ENCODE data around the gene TFR2. TPM values are rescaled to one million over a fixed set of nuclear protein-coding genes. Genes with fewer than 3 reads are reported as not detected.

TFR2 gene
- total RNA-seq, result 20.7 and 21.2 TPM in 2 replicates

DNA sequence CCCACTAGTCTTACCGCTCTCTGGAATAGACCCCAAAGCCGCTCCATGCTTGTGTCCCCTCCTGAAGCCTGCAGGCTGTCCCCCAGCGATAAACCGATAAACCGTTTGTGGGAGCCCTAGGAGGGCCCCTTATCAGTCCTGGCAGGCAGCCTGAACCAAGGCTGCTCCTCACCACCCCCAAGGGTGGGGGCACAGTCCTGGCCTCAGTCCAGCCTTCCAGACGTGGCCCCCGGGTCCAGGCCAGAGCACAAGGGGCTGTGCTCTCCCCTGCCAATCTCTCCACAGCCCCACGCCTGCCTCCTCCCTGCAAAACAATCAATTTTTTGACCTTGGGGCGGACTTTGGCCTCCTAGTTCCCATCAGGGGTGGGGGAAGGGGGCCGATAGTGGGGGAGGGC, at the start of gene TFR2:
TFR2 (minus strand) TSS at position 90 of the 397 bp plus-strand sequence; CDS start at position 47, 43 bp downstream.
- no peaks in the 10 kb centered on the region for H3K4me1 Mint-ChIP-seq
- H3K4me3 Mint-ChIP-seq, result no peak within 1 kb of the TSS
- no peak within 1 kb of the TSS for H3K27ac Mint-ChIP-seq
- H3K9me3 Mint-ChIP-seq, result no peaks in the 10 kb centered on the region
- peaks cover 3% of the 10 kb centered on the region for H3K27me3 Mint-ChIP-seq
- intact Hi-C loops (cut with micrococcal nuclease), result no loop called here
- DNase-seq, result no peak
- peaks cover 3% of the 10 kb centered on the region for H3K36me3 Mint-ChIP-seq (ENCODE audit: low read depth)

DNA sequence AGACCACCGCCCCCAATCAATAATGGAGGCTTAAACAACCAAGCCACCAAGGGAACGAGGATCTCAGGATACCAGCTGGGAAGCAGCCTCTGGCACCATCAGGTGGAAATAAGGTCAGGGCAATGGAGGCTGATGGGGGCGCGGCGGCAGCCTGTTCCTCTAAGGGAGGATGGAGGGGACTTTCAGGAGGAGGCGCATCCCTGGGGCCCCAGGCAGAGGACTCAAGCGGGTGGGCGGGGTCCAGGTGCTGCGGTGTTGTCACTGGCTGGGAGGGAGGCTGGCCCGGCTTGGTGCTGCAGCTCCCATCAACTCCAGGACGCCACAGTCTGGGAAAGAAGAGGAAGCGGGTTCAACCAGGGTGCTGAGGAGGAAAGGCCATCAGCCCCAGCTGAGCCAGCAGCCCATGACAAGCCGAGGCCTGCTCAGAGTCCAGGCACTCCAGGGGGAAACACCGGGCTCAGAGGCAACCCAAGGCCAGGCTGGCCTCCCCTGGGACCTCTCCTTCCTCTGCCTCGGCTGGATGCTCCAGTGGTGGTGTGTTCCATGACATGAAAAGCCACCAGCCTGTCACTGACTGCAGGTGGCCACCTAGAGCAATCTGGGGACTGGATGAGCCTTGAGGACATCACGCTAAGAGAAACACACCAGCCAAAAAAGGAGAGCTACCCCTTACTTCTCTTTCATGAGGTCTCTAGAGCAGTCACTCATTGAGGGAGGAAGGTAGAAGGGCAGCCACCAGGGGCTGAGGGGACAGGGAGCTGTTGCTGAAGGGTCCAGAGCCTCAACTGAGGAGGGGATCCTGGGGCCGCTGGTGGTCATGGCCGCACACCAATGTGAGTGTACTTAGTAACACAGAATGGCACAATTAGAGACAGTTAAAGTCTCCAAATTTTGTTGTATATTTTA, 48.1 kb upstream of the TFR2 start:
- Mint-ChIP-seq H3K4me1 (peaks cover 19% of the 10 kb centered on the region), H3K27me3 (no peaks in the 10 kb centered on the region), H3K4me3 (no peak overlapping the region), H3K36me3 (ENCODE audit: low read depth) (peaks cover 24% of the 10 kb centered on the region), H3K9me3 (no peaks in the 10 kb centered on the region), H3K27ac (no peak overlapping the region)
- intact Hi-C loops (cut with micrococcal nuclease), result loop anchor here (1.0 to 5.0 kb wide), 3 partner anchors 102 to 212 kb away; partner anchors contain the start of genes FBXO24, LRCH4 and TSC22D4
- DNase-seq, result no peak

DNA sequence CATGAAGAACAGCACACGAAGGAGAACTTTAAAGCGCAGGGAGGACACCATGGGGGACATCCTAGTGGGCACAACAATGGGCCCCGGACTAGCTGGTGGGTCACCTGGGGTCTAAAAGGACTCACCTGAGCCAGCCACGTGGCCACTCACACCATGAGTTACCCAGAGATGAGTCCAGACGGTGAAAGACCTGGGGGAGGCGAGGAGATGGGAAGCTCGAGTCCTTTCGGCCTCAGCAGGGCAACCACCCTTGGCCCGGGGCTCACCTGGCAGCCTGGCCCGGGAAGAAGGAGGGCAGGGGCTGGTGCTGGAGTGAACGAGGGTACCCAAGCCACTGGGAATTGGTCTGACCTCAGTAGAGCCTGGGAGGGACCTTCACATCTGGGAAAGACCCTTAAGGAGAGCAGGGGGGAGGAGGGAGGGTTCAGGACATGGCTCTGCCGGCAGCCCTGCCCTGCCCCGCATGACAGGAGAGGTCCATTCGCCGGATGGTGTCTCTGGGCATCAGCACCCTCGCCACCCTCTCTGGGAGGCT, 47.0 kb upstream of the TFR2 start:
- Mint-ChIP-seq H3K36me3 (ENCODE audit: low read depth) (peaks cover 24% of the 10 kb centered on the region), H3K9me3 (no peaks in the 10 kb centered on the region), H3K27ac (no peak overlapping the region), H3K27me3 (no peaks in the 10 kb centered on the region), H3K4me3 (no peak overlapping the region), H3K4me1 (peaks cover 19% of the 10 kb centered on the region)
- DNase-seq, result no peak
- intact Hi-C loops (cut with micrococcal nuclease), result no loop called here

DNA sequence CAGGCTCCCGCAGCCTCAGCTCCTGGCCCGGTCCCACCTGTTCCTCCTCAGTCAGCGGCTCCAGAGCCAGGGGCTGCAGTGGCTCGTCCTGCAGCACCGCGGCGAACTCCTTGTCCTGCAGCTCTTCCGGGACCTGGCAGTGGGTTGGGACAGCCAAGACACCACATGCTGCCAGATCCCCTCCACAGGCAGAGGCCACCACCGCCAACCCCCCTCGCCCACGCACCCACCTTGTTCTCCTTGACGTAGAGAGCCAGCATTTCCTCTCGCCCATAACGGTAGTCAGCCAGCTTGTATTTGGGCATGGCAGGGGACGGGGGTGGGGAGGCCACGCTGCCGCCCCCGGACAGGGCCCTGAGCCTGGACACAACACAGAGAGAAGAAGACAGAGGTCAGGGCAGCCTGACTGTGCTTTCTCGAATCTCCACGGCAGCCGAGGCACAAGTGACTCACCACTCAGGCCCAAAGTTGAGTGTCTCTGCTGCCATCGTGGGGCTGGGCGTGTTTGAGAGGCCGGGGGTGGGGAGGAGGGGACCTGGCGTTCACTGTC, 46.5 kb upstream of the TFR2 start:
- H3K9me3 Mint-ChIP-seq, result no peaks in the 10 kb centered on the region
- H3K27me3 Mint-ChIP-seq, result no peaks in the 10 kb centered on the region
- H3K4me1 Mint-ChIP-seq, result peaks cover 14% of the 10 kb centered on the region
- no peak for DNase-seq
- H3K4me3 Mint-ChIP-seq, result no peak overlapping the region
- H3K36me3 Mint-ChIP-seq (ENCODE audit: low read depth), result peaks cover 21% of the 10 kb centered on the region
- intact Hi-C loops (cut with micrococcal nuclease), result no loop called here
- H3K27ac Mint-ChIP-seq, result no peak overlapping the region

DNA sequence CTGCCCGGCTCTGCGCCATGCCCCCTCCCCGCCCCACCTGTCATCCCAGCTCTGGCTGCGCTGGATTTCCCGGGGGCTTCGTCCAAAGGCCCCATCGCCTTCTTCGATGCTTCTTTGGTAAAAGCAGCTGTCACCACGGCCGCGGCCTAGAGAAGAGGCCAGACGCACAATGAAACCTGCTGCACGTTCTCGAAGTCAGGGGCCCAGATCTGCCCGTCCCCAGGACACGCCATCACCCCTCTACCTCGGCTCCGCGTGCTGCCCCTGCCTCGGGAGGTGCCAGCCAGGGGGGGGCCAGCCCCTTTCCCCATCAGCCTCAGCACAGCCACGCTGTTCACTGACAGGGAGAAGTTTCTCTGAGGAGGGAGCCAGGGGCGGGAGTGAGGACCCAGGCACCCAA, 45.9 kb upstream of the TFR2 start:
- peaks cover 22% of the 10 kb centered on the region for H3K36me3 Mint-ChIP-seq (ENCODE audit: low read depth)
- no peaks in the 10 kb centered on the region for H3K27me3 Mint-ChIP-seq
- no peak overlapping the region for H3K4me3 Mint-ChIP-seq
- peaks cover 8% of the 10 kb centered on the region for H3K4me1 Mint-ChIP-seq
- no peak overlapping the region for H3K27ac Mint-ChIP-seq
- H3K9me3 Mint-ChIP-seq, result no peaks in the 10 kb centered on the region
- no peak for DNase-seq
- intact Hi-C loops (cut with micrococcal nuclease), result no loop called here

DNA sequence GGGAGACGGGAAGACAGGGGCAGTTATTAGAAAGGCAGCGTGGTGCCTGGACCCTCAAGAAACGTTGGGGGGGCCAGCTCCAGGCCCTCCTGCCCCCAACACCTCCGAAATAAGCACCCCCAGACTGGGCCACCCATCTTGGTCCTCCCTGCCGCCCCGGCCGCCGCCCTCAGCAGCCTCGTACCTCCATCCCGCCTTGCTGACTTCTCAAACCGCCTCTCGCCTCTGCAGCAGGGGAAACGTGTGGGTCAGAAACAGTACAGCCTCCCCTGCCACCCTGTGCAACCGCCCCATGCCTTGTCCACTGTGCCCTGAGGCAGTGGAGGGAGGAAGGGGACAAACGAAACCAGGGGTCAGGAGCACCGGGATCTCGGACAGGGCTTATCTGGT, 45.5 kb upstream of the TFR2 start:
- H3K27me3 Mint-ChIP-seq, result no peaks in the 10 kb centered on the region
- DNase-seq, result no peak
- intact Hi-C loops (cut with micrococcal nuclease), result no loop called here
- H3K36me3 Mint-ChIP-seq (ENCODE audit: low read depth), result peaks cover 21% of the 10 kb centered on the region
- H3K4me3 Mint-ChIP-seq, result no peak overlapping the region
- H3K9me3 Mint-ChIP-seq, result no peaks in the 10 kb centered on the region
- no peak overlapping the region for H3K27ac Mint-ChIP-seq
- peaks cover 4% of the 10 kb centered on the region for H3K4me1 Mint-ChIP-seq

DNA sequence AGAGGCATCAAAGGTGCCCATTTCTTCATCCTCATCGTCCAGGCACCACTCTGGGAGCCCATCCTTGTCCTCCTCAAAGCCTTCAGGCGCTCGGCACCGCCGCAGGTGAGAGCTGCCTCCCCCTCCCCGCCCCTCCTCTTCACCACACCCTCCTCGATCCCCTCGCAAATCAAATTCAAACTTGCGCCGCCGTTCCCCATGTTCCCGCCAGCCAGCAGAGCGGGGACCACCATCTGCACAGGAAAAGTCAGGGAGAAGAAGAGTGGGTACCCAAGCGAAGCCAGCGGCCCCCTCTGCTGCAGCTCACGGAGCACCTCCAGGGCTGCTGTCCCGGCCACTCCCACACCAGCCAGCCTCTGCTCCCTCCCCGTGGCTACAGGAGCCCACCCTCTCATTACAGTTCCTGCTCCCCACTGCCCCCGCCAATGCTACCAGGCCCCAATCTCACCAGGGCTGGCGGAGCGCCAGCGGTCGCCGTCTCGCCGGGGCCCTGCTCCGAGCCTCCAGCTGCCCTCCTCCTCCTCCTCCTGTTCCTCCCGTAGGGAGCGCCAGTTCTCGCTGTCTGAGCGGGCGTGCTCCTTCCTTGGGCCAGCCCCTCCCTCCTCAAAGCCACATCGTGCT, 45.0 kb upstream of the TFR2 start:
- no peak for DNase-seq
- intact Hi-C loops (cut with micrococcal nuclease), result no loop called here
- Mint-ChIP-seq H3K36me3 (ENCODE audit: low read depth) (peaks cover 20% of the 10 kb centered on the region), H3K4me1 (peaks cover 3% of the 10 kb centered on the region), H3K9me3 (no peaks in the 10 kb centered on the region), H3K27ac (no peak overlapping the region), H3K27me3 (no peaks in the 10 kb centered on the region), H3K4me3 (no peak overlapping the region)

DNA sequence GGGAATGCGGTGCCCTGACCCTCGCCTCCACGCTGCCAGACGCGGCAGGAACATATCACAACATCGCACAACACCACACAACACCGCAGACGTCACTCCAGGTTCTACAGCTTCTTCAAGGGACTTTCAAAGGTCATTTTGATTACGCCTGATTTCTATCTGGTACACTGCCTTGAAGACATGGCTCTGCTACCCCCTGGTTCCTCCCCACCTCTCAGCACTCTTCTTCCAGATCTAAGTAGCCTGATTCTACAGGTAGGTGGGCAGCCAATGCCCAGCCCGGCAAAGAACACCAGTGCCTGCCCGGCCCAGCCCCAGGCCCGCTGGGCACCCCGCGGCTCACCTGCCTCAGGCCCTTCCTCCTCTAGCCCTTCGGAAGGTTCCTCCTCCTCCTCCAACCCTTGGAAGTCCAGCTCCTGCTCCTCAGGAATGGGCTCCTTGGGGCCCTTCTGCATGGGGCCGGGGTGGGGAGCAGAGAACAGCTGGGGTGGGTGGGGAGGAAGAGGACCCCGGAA, 44.3 kb upstream of the TFR2 start:
- Mint-ChIP-seq H3K4me3 (no peak overlapping the region), H3K27me3 (no peaks in the 10 kb centered on the region), H3K36me3 (ENCODE audit: low read depth) (peaks cover 20% of the 10 kb centered on the region), H3K9me3 (no peaks in the 10 kb centered on the region), H3K4me1 (peaks cover 3% of the 10 kb centered on the region), H3K27ac (no peak overlapping the region)
- intact Hi-C loops (cut with micrococcal nuclease), result no loop called here
- no peak for DNase-seq

DNA sequence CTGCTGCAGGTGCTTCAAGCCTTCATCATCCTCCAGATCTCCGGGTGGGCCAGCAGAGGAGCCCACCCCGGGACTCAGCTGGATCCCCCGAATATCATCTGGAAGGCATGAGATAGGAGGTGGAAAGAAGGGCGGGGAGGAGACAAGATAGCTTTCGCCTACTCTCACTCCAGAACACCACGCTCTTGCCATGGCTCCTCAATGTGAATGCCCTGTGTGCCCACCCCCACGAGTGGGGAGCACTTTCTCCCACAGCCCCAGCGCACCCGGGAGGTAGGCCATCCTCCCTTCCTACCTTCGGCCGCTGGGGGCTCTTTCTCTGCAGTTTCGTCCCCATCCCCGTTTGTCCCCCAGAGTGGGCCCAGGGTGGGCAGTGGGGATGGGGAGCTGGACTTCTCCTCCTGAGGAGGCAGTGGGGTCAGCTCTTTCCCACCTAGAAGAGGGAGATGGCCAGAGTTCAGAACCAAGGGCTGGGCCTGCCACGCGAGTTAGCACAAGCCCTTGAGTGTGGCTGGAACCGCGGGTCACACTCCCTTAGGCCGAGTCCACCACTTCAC, 43.8 kb upstream of the TFR2 start:
- no peak overlapping the region for H3K27ac Mint-ChIP-seq
- H3K27me3 Mint-ChIP-seq, result no peaks in the 10 kb centered on the region

DNA sequence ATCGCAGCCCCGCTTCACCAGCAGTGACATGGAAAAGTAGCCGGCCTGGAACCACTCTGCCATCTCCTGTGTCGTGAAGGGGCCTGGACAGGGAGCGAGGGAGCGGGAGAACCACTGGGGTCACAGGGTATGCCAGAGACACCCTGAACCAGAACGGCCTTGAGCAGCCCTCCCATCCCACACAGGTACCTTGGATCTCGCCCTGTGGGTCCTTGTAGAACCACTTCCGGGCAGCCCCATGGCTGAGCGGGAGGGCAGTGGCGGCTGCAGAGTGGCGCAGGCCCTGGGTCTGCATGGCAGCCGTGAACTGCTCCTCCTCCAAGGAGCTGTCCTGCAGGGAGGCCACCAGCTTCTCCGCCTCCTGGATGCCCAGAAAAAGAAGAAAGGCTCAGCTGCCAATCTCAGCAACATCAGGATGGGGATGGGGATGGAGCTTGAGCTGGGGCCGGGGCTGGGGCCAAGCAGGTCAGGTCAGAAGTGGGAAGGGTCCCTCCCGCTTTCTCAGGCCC, 43.2 kb upstream of the TFR2 start:
- H3K4me3 Mint-ChIP-seq, result no peak overlapping the region
- intact Hi-C loops (cut with micrococcal nuclease), result no loop called here
- peaks cover 23% of the 10 kb centered on the region for H3K36me3 Mint-ChIP-seq (ENCODE audit: low read depth)
- no peak for DNase-seq
- H3K27me3 Mint-ChIP-seq, result no peaks in the 10 kb centered on the region
- peaks cover 6% of the 10 kb centered on the region for H3K4me1 Mint-ChIP-seq
- H3K27ac Mint-ChIP-seq, result no peak overlapping the region
- no peaks in the 10 kb centered on the region for H3K9me3 Mint-ChIP-seq

More for the DNA sequence above, 43.8 kb upstream of the TFR2 start:
- intact Hi-C loops (cut with micrococcal nuclease), result no loop called here
- Mint-ChIP-seq H3K9me3 (no peaks in the 10 kb centered on the region), H3K4me3 (no peak overlapping the region), H3K36me3 (ENCODE audit: low read depth) (peaks cover 21% of the 10 kb centered on the region), H3K4me1 (peaks cover 5% of the 10 kb centered on the region)
- no peak for DNase-seq

DNA sequence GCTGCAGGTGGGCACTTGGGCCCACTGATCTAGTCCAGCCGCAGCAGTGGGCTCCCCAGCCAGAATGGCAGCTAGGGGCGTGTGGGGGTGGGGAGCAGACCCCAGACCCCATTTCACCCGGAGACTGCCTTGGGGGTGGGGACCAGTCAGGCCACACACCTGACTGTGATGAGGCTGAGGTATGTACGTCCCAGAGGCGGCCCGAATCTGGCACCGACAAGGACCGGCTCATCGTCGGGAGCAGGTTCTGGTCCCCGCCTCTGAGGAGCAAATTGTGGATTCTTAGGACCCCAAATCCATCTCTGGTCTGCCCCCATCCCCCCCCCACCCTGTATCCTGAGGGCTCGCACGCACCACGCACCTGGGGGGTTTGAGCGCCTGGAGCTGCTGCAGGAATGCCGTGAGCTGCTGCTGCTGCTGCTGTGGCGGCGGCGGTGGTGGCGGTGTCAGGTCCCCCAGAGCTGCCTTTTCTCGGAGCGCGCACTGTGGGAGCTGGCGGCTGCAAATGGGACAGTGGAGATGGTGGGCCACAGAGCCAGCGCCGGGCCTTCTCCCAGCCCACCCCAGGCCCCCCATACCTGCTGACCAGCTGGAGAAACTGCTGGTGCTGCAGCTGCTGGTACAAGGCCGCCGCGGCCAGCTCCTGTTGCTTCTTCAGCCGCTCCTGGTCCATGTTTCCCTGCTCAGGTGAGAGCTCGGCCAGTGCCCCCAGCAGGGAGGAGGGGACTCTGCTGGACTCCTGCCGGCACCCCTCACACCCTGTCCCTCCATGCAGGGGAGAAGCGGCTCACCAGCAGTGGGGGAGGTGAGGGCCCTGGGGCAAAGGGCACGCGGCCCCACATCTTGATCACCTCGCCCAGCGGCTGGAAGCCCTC, 42.5 kb upstream of the TFR2 start:
- peaks cover 27% of the 10 kb centered on the region for H3K36me3 Mint-ChIP-seq (ENCODE audit: low read depth)
- no peaks in the 10 kb centered on the region for H3K27me3 Mint-ChIP-seq
- DNase-seq, result peak; percentile 59
- no peaks in the 10 kb centered on the region for H3K9me3 Mint-ChIP-seq
- H3K4me3 Mint-ChIP-seq, result no peak overlapping the region
- intact Hi-C loops (cut with micrococcal nuclease), result no loop called here
- no peak overlapping the region for H3K27ac Mint-ChIP-seq
- peaks cover 9% of the 10 kb centered on the region for H3K4me1 Mint-ChIP-seq

DNA sequence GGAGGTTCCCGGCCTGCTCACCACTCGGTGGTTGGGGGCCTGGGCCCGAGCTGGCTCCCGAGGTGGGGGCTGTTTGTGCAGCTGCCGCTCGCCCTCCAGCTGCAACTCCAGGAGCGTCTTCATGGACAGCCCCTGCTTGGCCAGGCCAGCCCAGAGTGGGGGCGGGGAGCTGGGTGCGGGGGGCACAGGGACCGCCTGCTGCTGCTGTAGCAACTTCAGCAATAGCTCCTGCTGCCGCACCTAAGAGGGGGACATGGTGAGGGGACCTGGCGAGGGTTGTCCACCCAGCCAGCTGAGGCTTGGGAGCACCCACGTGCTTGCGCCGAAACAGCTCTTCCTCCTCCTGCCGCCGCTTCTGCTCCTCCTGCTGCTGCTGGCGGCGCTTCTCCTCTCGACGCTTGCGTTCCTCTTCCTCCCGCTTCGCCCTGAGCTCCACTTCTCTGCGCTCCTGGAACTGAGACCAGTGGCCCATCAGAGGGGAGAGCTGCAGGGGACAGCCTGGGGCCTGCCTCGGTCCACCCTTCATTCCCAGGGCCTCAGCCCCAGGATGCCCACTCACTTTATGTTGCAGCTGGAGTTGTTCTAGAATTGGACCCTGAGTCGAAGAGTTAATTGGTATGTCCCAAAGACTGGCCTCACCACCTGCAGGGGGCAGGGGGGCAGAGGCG, 41.8 kb upstream of the TFR2 start:
- peaks cover 9% of the 10 kb centered on the region for H3K4me1 Mint-ChIP-seq
- intact Hi-C loops (cut with micrococcal nuclease), result no loop called here
- H3K27me3 Mint-ChIP-seq, result no peaks in the 10 kb centered on the region
- H3K27ac Mint-ChIP-seq, result peak overlapping the region; percentile 25
- H3K36me3 Mint-ChIP-seq (ENCODE audit: low read depth), result peaks cover 30% of the 10 kb centered on the region
- no peak overlapping the region for H3K4me3 Mint-ChIP-seq
- no peaks in the 10 kb centered on the region for H3K9me3 Mint-ChIP-seq
- peak; percentile 56 for DNase-seq
